CD4-positive, alpha-beta T cell treated with Interleukin-15 for 4 hours (primary cell): Measurements from ENCODE around the gene IL16.
A peak's percentile ranks its signal among the peaks of the same experiment; 100 is the strongest.

Source experiments
- DNase-seq: peaks from one replicate; pipeline ENCODE4 v3.0.0-alpha.2; 2020; ENCODE audit warnings: low spot score

Gene IL16

DNA sequence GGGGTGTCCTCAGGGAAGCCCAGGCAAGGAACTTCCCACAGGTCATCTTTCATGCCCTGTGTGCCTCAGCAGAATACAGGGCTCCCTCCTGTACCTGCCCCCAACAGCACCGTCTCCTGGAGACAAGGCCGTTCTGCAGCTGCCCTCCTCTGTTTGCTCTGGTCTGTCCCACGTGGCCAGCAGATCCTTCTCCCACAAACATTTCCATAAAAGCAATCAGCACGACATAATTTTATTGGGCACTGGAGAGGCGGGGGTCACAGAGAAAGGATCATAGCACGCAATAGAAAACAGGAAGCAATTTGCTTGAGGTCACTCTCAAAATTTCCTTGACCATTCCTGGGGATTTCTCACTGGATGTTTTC is 97.8 kb downstream of the IL16 start:
- no peak for DNase-seq

DNA sequence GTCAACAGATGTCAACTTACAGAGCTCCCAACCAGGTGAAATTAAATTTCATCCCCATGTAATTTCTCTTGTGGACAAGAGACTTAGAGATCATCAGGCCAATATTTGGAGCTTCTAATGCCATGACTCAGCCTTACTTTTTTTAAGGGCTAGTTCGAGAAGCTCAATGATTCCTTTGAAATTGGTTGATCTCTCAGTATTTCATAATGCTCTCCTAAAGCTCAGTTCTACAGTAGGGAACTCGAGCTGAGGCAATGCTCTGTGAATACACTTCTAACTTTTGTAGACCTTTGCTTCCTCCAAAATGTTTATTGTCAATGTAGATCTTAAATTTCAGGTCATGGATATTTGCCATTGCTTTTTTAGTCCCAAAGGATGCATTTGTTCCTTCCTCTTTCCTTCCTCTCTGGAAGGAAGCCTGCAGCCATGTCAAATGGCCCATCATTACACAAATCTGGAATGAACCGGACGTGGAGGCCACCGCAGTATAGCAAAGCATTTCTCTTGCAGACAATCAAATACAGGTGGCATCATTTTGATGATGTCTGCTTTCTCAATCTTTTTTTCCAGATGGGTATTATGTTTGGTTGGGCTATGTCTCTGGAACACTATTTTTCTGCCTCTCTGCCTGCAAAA is 98.9 kb downstream of the IL16 start:
- no peak for DNase-seq

DNA sequence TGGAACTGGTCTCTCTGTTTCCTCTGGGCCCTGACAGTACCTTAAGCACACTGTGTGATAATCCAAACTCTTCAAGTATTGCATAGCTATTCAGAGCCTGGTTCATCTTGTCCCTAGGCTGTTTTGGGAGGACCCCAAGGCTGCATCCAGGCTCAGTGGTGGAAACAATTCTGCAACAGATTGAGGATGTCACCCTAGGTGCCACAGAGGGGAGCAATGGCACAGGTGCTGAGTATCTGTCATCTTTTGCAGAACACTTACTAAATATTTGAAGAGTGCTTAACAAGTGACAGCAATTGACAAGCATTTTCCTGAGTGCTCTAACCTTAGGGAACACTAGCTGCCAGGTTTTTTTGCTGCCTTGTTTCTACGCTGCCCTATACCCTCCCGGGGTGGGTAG is 99.5 kb downstream of the IL16 start:
- no peak for DNase-seq

DNA sequence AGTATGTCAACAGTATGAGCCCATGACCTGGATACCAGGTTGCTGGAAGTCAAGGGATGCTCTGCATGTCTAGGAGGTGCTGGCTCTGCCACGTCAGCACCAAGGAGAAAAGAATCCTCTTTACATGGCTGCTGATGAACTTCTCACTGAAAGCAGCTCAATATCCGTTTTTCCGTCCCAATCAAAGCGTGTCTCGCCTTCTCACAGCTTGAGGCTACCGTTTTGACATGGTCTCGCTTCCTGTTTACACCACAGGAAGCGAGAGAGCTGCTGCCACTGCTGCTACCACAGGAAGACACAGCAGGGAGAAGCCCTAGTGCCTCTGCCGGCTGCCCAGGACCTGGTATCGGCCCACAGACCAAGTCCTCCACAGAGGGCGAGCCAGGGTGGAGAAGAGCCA is 100.0 kb downstream of the IL16 start:
- peak; percentile 73 for DNase-seq

DNA sequence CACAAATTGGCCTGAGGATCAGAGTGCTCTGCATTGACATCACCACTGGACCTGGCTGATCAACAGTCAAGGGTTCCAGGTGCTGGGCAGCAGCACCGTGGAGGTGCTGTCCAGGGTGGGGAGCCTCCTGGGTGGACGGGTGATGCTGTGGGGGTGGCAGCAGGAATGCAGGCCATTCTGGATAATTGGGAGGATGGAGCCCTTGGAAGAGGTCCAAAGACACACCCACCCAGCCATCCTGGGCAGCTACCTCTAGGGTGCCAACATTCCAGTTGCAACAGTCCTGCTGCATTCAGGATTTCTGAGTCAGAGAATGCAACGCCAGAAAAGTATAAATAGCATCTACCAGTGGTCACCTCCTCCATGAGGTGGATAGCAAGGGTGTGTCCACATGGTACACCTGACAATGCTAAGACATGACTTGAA is 100.5 kb downstream of the IL16 start:
- no peak for DNase-seq

DNA sequence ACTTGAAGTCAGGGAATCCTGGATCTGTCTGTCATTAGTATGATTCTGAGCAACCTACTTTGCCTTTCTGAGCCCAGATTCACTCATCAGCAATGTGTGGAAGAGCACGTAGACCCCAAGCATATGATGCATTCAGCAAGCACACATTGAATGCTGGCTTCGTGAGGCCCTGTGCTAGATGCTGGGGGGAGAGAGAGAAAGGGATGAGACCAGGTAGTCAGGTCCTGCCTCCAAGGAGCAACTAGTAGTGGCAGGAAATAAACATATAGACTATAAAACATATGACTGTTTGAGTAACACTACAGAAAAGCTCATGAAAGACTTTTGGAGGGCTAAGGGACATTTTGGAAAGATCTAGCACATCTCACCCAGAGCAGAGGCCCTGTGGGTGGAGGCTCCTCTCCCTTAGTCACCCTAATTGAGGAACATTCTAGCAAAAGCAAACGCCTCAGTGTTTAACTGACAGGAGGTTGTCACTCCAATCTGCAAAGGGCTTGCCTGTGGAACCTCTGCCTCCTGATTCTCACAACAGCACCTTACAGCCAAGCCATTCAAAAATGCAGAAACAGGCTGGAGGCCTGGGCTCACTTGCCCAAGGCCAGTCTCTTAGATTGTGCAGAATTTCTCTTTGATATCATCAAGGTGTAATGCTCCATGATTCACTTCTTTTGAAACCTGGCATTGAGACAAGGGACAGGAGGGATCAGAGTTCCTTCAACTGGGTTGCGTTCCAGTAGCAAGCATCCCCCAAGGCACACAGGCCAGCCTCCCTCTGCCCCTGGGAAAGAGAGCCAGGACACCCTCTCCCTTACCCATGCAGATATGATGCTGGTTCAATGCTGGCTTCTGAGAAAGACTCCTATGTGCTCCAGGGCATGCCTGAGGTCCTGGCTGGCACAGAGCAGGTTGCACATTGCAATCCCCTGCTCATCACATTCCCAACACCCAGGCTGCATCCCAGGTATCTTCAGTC is 101.2 kb downstream of the IL16 start:
- DNase-seq = peak; percentile 46

DNA sequence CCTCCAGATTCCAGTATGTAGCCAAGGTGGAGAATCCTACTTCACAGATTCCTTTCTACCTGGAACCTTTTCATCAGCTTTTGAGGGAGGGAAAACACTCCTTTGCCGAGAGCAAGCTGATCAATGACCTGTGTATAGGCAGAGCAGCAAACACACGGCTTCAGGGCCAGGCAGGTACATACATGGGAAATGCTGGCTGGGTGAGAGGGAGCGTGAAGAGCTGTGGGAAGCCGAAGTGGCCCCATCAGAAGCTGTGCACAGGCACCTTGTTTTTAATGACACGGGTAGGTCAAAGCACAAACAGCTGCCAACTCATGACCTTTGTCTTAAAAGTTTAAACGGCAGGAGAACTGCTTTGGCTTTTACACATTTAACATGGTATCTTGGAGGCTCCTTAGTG is 101.9 kb downstream of the IL16 start:
- no peak for DNase-seq

DNA sequence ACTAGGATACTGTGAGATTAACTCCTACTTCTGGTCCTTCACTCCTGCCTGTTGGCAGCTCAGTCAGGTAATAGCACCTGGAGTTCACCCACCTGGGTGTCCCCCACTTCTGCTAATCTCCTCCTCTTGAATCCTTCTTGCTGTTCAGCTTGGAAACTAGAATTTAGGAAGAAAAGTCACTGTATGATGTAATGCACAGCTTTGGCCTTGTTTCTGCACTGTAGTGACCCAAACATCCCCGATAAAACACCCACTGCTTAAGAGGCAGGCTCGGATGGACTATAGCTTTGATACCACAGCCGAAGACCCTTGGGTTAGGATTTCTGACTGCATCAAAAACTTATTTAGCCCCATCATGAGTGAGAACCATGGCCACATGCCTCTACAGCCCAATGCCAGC is 102.5 kb downstream of the IL16 start:
- no peak for DNase-seq

DNA sequence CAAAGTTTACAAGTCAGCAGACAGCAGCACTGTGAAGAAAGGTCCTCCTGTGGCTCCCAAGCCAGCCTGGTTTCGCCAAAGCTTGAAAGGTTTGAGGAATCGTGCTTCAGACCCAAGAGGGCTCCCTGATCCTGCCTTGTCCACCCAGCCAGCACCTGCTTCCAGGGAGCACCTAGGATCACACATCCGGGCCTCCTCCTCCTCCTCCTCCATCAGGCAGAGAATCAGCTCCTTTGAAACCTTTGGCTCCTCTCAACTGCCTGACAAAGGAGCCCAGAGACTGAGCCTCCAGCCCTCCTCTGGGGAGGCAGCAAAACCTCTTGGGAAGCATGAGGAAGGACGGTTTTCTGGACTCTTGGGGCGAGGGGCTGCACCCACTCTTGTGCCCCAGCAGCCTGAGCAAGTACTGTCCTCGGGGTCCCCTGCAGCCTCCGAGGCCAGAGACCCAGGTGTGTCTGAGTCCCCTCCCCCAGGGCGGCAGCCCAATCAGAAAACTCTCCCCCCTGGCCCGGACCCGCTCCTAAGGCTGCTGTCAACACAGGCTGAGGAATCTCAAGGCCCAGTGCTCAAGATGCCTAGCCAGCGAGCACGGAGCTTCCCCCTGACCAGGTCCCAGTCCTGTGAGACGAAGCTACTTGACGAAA is 103.1 kb downstream of the IL16 start:
- no peak for DNase-seq

DNA sequence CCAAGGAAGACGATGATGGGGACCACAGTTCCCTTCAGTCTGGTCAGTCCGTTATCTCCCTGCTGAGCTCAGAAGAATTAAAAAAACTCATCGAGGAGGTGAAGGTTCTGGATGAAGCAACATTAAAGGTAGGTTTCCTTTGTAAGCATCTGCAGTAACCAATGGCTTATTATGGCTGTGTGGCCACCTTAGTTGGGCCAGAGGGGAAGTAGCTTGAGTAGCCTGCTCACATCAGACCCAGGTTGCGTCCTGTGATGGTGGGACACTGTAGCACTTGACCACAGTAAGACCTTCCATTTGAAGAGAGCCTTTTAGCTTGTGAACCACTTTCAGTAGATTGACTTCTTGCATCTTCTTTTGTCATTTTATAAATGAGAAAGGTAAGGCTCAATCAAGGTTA is 104.7 kb downstream of the IL16 start:
- DNase-seq = no peak

DNA sequence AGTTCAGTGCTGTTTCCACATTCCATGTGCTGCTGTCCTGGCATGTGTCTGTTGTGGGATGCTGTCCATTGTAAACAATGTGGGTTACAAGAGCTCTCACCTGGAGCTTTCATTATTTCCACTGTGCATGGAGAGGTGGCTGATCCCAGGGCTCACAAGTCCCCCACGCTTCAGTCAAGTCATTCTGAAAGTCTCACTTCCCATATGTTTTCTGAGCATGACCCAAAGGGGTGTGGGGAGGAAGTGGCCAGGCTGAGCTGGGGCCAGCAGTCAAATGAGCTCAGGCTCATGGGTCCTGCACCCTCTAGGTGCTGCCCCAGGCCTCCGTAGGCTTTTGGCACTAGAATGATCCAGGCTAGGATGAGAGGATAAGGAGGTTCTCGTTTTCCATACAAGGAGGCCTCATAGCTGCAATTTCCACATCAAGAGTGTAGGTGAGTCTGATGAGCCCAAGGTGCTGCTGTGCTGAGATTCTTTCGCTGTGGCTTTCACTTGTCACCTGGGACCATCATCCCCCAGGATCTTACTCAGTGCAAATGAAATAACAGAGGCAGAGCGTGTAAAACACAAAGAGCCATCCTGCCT is 105.2 kb downstream of the IL16 start:
- no peak for DNase-seq

DNA sequence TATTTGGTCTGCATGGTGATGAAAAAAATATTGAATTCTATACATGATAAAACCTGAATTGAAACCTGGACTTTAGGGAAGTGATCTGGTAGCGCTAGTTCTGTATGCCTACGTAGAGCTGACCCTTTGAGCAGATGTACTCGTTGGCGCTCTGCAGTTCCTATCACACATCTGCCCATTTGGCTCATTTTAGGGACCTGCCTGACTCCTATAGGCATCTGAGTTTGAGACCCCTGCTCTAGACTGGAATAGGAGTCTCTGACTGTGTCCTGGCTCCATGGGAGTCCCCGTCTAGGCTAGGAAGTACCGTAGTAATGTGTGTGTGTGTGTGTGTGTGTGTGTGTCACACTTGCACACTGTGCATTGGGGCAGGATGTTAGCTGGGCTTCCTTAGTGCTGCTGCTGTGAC is 106.0 kb downstream of the IL16 start:
- no peak for DNase-seq

DNA sequence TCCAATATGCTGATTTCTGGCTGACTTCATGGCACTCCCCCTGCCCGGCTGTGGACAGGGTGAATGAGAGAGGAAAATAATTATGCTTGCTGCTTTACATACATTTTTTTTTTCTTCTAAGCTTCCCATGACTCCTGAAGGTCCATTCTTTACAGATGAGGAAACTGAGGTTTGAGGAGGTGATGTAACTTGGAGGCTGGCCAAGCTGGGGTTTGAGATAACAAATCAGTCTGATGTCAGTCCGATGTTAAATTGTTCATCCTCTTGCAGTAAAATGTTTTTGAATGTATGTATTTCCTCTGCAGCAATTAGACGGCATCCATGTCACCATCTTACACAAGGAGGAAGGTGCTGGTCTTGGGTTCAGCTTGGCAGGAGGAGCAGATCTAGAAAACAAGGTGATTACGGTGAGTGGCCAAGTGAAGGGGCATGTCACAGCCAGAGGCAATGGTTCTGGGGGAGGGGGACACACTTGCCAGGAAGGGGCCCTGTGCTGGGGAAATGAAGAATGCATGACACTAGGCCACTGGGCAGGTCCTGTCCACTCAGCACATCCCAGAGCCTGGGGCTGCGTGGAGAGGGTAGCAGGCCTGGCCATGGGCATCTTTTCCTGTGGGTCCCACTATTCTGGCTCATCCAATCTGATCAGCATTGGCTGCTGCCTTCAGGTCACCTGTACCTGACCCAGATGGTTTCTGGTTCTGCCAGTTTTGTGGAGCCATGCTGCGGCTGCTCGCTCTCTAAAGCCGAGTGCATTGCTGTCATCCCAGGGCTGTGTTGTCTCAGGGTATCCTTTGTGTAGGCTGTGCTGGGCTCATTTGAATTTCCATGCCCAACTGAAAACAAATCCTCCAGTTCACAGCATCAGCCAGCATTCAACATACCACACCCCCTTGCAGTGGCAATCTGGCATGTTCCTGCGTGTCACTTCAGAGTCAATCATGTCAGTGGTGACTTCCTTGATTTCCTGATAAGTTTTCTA is 106.9 kb downstream of the IL16 start:
- no peak for DNase-seq

DNA sequence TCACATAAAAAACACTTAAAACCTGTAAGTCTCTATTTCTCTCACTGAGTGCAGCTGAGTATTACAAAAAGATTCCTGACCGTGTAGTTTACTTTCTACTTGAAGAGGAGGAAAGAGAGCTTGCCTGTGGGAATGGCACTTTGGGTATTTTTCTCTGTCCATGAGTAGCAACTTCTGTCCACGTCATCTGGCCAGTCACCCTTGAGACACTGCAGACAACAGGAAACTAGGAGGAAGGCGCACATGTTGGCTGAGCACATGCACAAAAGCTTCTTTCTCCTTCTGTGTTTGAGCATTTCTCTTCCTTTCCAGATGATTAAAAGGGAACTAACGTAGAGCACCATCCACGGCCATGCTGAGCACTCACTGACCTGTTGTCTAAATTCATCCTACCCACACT is 107.5 kb downstream of the IL16 start:
- DNase-seq = no peak

DNA sequence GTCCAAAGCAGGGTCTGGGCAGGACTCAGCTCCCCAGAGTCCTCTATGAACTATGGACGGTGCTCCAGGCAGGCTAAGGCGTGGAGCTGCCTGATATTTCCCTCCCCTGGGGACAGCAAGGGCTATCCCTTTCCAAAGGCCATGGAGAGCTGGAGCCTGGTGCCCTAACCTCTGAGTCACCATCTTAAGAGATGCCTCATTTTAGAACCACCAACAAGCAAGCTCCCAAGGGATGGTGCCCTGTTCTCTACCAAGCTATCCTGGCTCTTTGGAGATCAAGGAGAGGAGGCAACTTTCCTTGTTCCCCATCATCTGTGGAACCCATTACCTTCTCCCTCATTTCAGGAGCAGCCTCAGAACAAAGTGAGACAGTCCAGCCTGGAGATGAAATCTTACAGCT is 111.6 kb downstream of the IL16 start:
- DNase-seq = no peak

DNA sequence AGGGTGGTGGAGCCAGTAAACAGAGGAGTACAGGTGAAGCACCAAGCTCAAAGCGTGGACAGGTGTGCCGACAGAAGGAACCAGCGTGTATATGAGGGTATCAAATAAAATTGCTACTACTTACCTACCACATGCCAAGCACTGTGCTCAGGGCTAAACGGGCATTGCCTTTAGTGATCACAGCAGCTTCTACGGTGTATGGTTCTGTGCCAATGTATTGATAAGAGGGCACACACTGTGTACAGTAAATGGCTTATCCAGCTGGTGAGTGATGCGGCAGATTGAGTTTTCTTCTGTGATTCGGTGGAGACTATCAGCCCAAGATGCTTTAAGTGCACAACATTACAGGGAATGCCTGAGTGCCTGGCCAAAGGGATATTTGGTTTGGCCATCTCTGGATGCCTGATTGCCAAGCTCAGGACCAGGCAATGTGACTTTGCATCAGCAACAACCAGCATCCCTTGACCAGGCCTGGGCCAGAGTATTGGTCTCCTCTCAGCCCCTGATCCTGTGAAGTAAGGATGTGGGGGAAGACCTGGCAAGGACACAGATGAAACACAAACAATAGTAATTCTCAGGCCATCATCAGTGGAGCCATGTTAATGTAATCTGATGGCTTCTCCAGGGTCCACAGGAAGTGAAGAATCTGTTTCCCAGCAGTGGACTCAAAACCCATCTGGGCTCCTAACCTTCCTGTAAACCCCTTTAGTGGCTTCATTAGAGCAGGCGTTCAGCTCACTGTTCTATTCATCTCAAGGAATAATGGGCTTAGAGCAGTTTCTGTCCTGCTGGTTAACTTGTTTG is 113.2 kb downstream of the IL16 start:
- no peak for DNase-seq

DNA sequence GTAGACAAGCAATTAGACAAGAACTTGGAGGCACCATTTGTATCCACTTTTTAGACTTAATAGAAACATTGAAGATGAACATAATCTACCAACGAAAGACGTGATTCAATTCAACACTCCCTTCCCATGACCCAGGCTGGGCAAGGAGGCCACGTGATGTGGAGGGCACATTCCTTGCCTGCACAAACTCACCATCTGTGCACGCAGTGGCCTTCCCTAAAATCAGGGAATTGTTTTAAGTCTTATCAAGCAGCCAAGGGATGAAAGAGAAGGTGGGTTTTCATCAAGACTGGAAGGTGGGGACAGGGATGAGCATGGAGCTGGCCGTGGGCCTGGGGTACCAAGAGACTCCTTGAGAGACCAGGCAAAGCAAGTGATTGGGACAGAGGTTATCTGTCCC is 113.8 kb downstream of the IL16 start:
- DNase-seq = no peak

DNA sequence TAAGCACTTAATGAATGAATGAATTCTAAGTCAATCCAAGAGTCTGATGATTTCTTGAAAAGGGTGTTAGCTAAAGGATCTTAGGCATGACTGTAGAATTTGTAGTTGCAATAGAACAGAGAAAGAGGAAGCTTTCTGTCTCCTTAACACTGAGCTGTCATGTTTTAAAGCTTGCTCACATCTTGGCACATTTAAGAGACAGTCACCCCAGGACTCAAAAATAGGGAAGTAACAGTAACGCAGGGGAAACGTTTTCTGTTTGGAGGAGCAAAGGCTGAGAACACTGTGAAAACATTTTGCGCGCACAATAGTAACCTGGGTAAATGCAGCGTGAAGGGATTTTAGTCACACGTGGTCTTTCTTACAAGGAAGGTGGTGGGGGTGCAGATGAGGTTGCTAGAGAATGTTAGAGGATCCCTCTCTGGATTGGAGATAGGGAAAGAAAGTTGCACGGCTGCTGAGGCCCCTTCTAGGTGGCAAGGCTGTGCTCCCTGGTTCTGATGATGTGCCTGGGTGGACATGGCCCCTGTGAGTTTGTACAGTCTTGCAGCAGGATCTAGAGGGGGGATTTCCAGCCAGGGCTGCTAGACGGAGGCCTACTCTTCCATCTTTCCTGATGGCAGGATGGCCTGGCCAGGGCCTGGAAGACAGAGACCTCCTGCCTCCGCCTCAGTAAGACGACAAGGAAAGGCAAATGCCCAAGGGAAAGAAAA is 115.2 kb downstream of the IL16 start:
- no peak for DNase-seq

DNA sequence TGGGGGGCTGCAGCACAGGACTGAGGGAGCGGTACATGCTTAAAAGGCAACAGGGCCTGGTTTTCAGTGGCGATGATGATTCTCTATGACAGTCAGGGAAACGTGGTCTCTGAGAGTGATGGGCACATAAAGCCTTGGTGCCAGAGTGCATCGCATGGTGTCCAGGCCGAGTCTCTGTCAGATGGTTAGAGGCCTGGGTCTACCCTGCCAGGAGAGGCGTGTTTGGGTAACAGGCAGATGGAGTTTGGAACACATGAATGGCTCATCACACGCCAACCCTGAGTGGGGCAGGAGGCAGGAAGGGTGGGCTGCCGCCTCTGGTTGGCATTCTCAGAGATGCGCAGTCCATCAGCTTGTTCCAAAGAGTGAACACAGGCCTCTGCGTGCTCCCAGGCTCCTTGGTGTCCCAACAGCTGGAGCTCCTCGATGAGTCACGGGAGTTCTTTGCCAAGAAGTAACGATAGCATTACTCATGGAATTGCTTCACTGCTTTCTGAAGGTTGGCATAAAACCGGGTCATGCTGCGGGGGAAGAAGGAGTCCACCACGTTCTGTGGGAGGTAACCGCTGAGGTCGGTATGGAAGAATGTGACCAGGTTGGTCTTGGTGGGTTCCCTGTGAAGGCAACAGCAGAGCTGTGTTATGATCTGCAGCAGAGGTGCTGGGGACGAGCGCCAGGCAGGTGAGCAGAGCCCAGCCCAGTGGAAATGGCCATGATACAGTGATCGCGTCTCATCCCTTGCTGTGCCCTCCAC is 116.3 kb downstream of the IL16 start:
- DNase-seq = no peak
